BLaER1 (cell line): ENCODE results near the gene GCLM.
"Not testable (repeated sequence)": the region's sequence is repeated elsewhere in the genome, so short reads cannot be mapped to it uniquely, and the experiment has no call there.

Experiments
- H3K27ac ChIP-seq: shearing (Covaris generic); formaldehyde crosslinking; 2 replicates; pipeline ENCODE4 v1.8.1; 2022
- H3K27me3 ChIP-seq: shearing (Covaris generic); formaldehyde crosslinking; 2 replicates; pipeline ENCODE4 v1.8.1; 2022
- H3K36me3 ChIP-seq: shearing (Covaris generic); formaldehyde crosslinking; 2 replicates; pipeline ENCODE4 v1.8.1; 2022
- H3K4me1 ChIP-seq: shearing (Covaris generic); formaldehyde crosslinking; 2 replicates; pipeline ENCODE4 v1.8.1; 2022
- H3K4me2 ChIP-seq: shearing (Covaris generic); formaldehyde crosslinking; 2 replicates; pipeline ENCODE4 v1.8.1; 2022
- H3K4me3 ChIP-seq: shearing (Covaris generic); formaldehyde crosslinking; 2 replicates; pipeline ENCODE4 v1.8.1; 2022
- H3K9ac ChIP-seq: shearing (Covaris generic); formaldehyde crosslinking; 2 replicates; pipeline ENCODE4 v1.8.1; 2022
- H3K9me3 ChIP-seq: shearing (Covaris generic); formaldehyde crosslinking; 2 replicates; pipeline ENCODE4 v1.8.1; 2022
- H4K20me1 ChIP-seq: shearing (Covaris generic); formaldehyde crosslinking; 2 replicates; pipeline ENCODE4 v1.8.1; 2022
- Cebpa-rat ChIP-seq: shearing (Covaris generic); IDR thresholded peaks from 2 replicates; pipeline ENCODE4 v1.8.1; 2022

GCLM gene

GRCh38 chr1:93917302-93917701 is 8.1 kb upstream of the GCLM start:
- H3K27ac ChIP-seq, result no peak overlapping the region
- H4K20me1 ChIP-seq, result no peaks in the 10 kb centered on the region
- H3K9me3 ChIP-seq, result no peaks in the 10 kb centered on the region
- H3K4me3 ChIP-seq, result no peak overlapping the region
- no peaks in the 10 kb centered on the region for H3K4me1 ChIP-seq
- no peaks in the 10 kb centered on the region for H3K27me3 ChIP-seq
- H3K4me2 ChIP-seq, result no peak overlapping the region
- no peaks in the 10 kb centered on the region for H3K36me3 ChIP-seq
- TF ChIP-seq Cebpa-rat, result no peak
- H3K9ac ChIP-seq, result no peak overlapping the region

GRCh38 chr1:93910880-93911279 is 1.6 kb upstream of the GCLM start:
- H4K20me1 ChIP-seq, H3K27me3 ChIP-seq, H3K4me2 ChIP-seq, H3K9ac ChIP-seq, H3K27ac ChIP-seq, H3K36me3 ChIP-seq, H3K9me3 ChIP-seq, H3K4me3 ChIP-seq: not testable (repeated sequence)
- H3K4me1 ChIP-seq, result peaks cover 20% of the 10 kb centered on the region

GRCh38 chr1:93910305-93910704 is 1.1 kb upstream of the GCLM start:
- Histone ChIP-seq H3K9ac (no peak overlapping the region), H3K4me1 (peaks cover 20% of the 10 kb centered on the region), H3K27ac (no peak overlapping the region), H4K20me1 (no peaks in the 10 kb centered on the region), H3K4me2 (peak overlapping the region; percentile 91), H3K36me3 (no peaks in the 10 kb centered on the region), H3K4me3 (peak overlapping the region; percentile 96; the same call in 1 of the 2 replicates), H3K9me3 (peaks cover 5% of the 10 kb centered on the region), H3K27me3 (no peaks in the 10 kb centered on the region)
- TF ChIP-seq Cebpa-rat, result no peak

- Histone ChIP-seq H3K4me1 (peaks cover 37% of the 10 kb centered on the region), H3K4me2 (peak overlapping the region; percentile 91)
These were observed 660 bp downstream of the GCLM start for GRCh38 chr1:93908394-93909145.

GRCh38 chr1:93907718-93908117 is 1.5 kb downstream of the GCLM start:
- Histone ChIP-seq H3K4me3 (peak overlapping the region; percentile 96), H3K36me3 (no peaks in the 10 kb centered on the region), H3K4me2 (peak overlapping the region; percentile 91), H3K9me3 (peaks cover 5% of the 10 kb centered on the region), H4K20me1 (no peaks in the 10 kb centered on the region), H3K27me3 (no peaks in the 10 kb centered on the region), H3K4me1 (peaks cover 38% of the 10 kb centered on the region), H3K27ac (no peak overlapping the region), H3K9ac (no peak overlapping the region)
- no peak for TF ChIP-seq Cebpa-rat

More at GRCh38 chr1:93908394-93909145, 660 bp downstream of the GCLM start:
- Histone ChIP-seq H3K9me3 (peaks cover 5% of the 10 kb centered on the region), H3K36me3 (no peaks in the 10 kb centered on the region), H3K9ac (peak overlapping the region; percentile 93), H4K20me1 (no peaks in the 10 kb centered on the region), H3K27me3 (no peaks in the 10 kb centered on the region), H3K4me3 (peak overlapping the region; percentile 96), H3K27ac (peak overlapping the region; percentile 91)
- TF ChIP-seq Cebpa-rat, result no peak

GRCh38 chr1:93906480-93906879 is 2.8 kb downstream of the GCLM start:
- Histone ChIP-seq H3K9ac (no peak overlapping the region), H3K4me1 (peaks cover 38% of the 10 kb centered on the region), H4K20me1 (no peaks in the 10 kb centered on the region), H3K9me3 (peaks cover 5% of the 10 kb centered on the region), H3K27me3 (no peaks in the 10 kb centered on the region), H3K4me3 (no peak overlapping the region), H3K27ac (no peak overlapping the region), H3K36me3 (no peaks in the 10 kb centered on the region), H3K4me2 (peak overlapping the region; percentile 91)
- TF ChIP-seq Cebpa-rat, result no peak

GRCh38 chr1:93905734-93906133 is 3.5 kb downstream of the GCLM start:
- Histone ChIP-seq H3K4me2 (no peak overlapping the region), H3K27ac (no peak overlapping the region), H3K9ac (no peak overlapping the region), H3K27me3 (no peaks in the 10 kb centered on the region), H3K36me3 (peaks cover 5% of the 10 kb centered on the region; the same call in 1 of the 2 replicates), H4K20me1 (no peaks in the 10 kb centered on the region), H3K4me1 (peaks cover 38% of the 10 kb centered on the region), H3K4me3 (no peak overlapping the region), H3K9me3 (peaks cover under 1% of the 10 kb centered on the region; the same call in 1 of the 2 replicates)
- no peak for TF ChIP-seq Cebpa-rat

GRCh38 chr1:93905051-93905450 is 4.2 kb downstream of the GCLM start:
- no peak overlapping the region for H3K9ac ChIP-seq
- H3K27me3 ChIP-seq, result no peaks in the 10 kb centered on the region
- peaks cover 12% of the 10 kb centered on the region; the same call in 1 of the 2 replicates for H3K36me3 ChIP-seq
- 0 out of 2 replicates have a peak overlapping the region, but pooled peaks have one; percentile 0 for H3K27ac ChIP-seq
- H3K4me1 ChIP-seq, result peaks cover 38% of the 10 kb centered on the region
- no peaks in the 10 kb centered on the region for H4K20me1 ChIP-seq
- peak overlapping the region; percentile 43 for H3K4me2 ChIP-seq
- TF ChIP-seq Cebpa-rat, result no peak
- H3K4me3 ChIP-seq, result no peak overlapping the region
- H3K9me3 ChIP-seq, result no peaks in the 10 kb centered on the region

- H3K4me1 ChIP-seq, result peaks cover 38% of the 10 kb centered on the region
- peak overlapping the region; percentile 43 for H3K4me2 ChIP-seq
- no peaks in the 10 kb centered on the region for H4K20me1 ChIP-seq
- H3K9ac ChIP-seq, result no peak overlapping the region
- H3K4me3 ChIP-seq, result no peak overlapping the region
- no peak for TF ChIP-seq Cebpa-rat
- peaks cover 16% of the 10 kb centered on the region; the same call in 1 of the 2 replicates for H3K36me3 ChIP-seq
- no peaks in the 10 kb centered on the region for H3K9me3 ChIP-seq
- H3K27me3 ChIP-seq, result no peaks in the 10 kb centered on the region
- H3K27ac ChIP-seq, result 0 out of 2 replicates have a peak overlapping the region, but pooled peaks have one; percentile 0
These were observed 5.0 kb downstream of the GCLM start for GRCh38 chr1:93904228-93904627.

GRCh38 chr1:93900723-93901504 is 8.3 kb downstream of the GCLM start:
- Histone ChIP-seq H4K20me1 (no peaks in the 10 kb centered on the region), H3K4me2 (no peak overlapping the region), H3K4me1 (peaks cover 18% of the 10 kb centered on the region), H3K9ac (no peak overlapping the region), H3K9me3 (no peaks in the 10 kb centered on the region), H3K27me3 (no peaks in the 10 kb centered on the region), H3K4me3 (no peak overlapping the region), H3K36me3 (peaks cover 35% of the 10 kb centered on the region), H3K27ac (no peak overlapping the region)
- no peak for TF ChIP-seq Cebpa-rat
